Fibroblast of mammary gland (primary cell): Measurements from ENCODE around the gene RNU7-1.

Experiments used
- DNase-seq: peaks from one replicate; pipeline ENCODE4 v3.0.0-alpha.2; 2010; ENCODE audit warnings: low read depth
- H3K4me3 ChIP-seq: 2 replicates; pipeline ENCODE4 v1.5.1; 2011; ENCODE audit warnings: low read depth, mild to moderate bottlenecking, low read length, moderate library complexity; ENCODE audit not compliant: control insufficient read depth
- TF ChIP-seq, protein P1 (sequence below): conservative IDR thresholded peaks from 2 replicates; pipeline ENCODE4 v1.5.1; 2011; ENCODE audit warnings: low read depth, low read length, inconsistent platforms; ENCODE audit not compliant: control insufficient read depth, insufficient read depth

The RNU7-1 gene

DNA sequence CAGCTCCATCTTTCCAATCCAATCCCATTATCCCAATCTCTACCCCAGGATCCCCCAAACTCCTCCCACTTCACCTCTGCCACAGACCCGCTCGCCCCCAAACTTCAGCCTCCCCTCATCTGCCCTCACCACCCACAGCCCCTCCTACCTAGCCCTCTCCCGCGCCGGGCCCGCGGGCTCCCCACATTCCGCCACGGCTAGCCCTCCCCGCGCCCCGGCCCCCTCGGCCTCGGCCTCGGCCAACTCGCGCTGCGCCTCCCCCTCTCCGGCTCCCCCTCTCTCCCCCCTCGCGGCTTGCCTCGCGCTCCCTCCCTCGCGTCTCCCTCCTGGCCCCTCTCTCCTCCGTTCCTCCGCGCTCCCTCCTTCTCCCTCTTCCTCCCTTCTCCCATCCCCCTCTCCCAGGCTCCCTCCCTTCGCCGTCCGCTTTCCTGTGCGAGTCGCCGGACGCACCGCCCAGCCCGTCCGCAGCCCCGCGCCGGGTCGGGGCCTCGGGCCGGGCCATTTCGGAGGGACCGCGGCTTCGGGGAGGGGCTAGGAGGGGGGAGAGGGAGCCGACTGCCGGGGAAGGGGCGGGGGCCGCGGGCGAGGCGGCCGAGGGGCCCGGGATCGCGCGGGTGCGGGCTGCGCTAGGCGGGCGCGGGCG, 16.1 kb upstream of the RNU7-1 start, which contains the start of gene ATN1:
TSS of gene ATN1 (plus strand) at position 581 of the 643 bp plus-strand sequence. CDS start 6,043 bp downstream, outside the sequence.
- H3K4me3 ChIP-seq, result peak within 1 kb of the TSS; percentile 88
- DNase-seq, result peak; percentile 67
- TF ChIP-seq, protein P1, sequence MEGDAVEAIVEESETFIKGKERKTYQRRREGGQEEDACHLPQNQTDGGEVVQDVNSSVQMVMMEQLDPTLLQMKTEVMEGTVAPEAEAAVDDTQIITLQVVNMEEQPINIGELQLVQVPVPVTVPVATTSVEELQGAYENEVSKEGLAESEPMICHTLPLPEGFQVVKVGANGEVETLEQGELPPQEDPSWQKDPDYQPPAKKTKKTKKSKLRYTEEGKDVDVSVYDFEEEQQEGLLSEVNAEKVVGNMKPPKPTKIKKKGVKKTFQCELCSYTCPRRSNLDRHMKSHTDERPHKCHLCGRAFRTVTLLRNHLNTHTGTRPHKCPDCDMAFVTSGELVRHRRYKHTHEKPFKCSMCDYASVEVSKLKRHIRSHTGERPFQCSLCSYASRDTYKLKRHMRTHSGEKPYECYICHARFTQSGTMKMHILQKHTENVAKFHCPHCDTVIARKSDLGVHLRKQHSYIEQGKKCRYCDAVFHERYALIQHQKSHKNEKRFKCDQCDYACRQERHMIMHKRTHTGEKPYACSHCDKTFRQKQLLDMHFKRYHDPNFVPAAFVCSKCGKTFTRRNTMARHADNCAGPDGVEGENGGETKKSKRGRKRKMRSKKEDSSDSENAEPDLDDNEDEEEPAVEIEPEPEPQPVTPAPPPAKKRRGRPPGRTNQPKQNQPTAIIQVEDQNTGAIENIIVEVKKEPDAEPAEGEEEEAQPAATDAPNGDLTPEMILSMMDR, result no peak

DNA sequence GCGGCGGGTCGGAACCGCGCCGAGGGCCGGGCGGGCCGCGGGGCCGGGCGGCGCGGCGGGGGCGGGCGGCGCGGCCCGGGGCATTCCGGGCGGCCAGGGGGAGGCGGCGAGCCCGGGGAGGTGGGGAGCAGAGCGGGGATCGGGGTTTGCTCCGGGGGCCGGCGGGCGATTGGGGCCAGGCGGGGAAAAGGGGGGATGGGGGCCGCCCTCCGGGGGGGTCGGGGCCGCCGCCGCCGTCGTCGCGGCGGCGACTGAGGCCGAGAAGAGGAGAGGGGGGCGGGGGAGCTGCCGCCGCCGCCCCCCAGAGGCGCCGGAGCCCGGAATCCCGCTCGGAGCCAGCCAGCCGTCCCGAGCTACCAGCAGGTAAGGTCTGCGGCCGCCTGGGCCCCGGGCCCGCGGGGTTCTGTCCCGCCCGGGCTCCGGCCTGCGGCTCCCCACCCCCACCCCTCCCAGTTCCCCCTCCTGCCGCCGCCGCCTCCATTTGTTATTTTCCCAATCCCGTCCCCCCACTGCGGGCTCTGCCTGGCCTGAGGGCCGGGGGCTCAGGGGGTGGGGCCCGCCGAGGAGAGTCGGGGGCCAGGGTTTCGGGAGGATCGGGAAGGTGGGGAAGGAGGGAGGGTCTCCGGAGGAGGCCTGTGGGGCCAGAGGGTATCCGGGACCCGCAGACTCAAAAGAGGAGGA, 15.5 kb upstream of the RNU7-1 start:
- TF ChIP-seq, protein P1, result no peak
- H3K4me3 ChIP-seq, result peak overlapping the region; percentile 88
- DNase-seq, result no peak

DNA sequence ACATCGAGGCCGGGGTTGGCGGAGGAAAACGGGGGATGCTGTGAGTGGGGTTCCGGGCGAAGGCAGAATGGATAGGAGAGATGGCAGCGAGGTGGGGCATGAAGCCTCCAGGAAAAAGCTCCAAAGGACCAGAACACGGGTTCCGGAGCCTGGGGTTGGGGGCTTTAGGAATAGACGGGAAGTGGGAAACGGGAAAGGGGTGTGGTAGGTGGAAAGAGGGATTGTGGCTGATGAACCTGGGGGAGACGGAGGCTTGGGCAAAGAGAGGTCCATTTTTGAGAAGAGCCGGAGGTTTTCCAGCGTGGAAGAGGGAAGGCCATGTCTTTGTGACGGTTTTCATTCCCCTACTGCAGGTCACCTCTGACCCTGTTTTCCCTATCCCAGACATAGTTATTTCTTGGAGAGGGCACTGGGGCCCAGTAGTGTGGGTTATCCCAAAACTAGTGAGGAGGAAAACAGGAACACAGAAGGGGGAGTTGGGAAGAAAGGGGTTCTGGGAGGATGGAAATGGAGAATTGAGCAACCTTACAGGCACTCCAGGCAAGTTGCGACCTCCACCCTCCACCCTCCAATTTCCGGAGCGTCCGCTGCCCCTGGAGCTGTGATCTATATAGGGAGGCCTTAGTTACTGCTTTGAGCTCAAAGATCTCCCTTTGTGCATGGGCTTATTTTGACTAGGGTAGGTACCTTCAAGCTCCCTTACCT, 14.8 kb upstream of the RNU7-1 start:
- peak overlapping the region; percentile 88 for H3K4me3 ChIP-seq
- TF ChIP-seq, protein P1, result no peak
- DNase-seq, result no peak

DNA sequence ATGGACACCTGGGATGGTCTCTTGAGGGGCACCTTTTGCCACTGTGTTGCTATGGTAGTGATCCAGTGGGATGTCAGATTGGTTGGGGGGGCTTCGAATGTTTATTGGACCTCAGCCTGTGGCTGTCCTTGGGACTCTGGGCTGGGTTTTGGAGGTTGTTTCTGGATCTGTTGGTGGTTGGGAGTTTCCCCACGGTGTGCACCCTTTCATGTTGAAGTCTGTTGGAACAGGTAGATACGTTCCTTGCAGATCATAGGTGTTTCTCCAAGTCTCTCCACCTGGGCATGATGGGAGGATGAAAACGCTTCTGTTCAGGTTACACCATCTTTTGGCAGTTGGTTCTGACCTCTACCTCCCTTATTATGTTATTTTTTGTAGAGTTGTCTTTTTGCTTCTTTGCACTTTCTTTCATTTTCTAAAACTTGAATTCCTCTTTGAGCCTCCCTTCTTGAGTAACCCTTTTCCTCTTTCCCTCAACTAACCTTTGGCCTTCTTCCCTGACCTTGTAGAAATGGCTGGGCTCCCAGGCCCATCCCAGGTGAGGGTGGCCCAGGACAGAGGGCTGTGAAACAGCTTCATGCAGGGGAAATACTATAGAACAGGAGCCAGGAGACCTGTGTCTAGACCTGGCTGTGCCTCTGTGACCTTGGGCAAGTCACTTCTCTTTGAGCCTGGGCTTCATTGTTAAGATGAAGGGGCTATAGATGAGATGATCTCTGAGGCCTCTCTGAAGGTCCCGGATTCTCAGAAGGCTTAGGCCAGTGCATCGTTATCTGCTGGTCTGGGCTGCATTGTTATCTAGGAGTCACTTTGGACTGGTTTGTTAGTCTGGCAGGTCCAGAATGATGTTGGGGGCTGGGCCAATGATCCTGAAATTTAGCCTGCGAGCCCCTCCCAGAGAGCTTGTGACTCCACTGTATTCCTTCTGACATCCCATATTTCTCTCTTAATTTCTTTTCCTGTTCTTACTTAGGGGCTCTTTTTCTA, 13.9 kb upstream of the RNU7-1 start:
- TF ChIP-seq, protein P1, result no peak
- DNase-seq, result no peak
- peak overlapping the region; percentile 88 for H3K4me3 ChIP-seq

DNA sequence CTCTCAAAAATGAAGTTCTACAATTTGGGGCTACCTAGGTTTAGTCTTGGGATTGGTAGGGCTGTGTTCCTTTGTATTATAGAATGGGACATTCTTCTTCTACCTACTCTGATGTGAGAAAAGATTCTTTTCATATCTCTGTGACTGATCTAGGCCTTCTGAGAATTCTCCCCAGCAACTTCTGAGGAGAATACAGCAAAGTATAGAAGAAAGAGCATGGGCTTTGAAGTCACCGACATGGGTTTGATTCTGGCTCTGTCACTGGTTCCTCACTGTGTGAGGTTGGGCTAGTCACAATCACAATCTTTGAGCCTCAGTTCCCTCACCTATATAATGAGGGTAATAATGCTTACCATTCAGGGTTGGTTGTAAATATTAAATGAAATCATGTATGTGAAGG, 10.8 kb upstream of the RNU7-1 start:
- DNase-seq, result no peak
- TF ChIP-seq, protein P1, result no peak
- H3K4me3 ChIP-seq, result no peak overlapping the region

DNA sequence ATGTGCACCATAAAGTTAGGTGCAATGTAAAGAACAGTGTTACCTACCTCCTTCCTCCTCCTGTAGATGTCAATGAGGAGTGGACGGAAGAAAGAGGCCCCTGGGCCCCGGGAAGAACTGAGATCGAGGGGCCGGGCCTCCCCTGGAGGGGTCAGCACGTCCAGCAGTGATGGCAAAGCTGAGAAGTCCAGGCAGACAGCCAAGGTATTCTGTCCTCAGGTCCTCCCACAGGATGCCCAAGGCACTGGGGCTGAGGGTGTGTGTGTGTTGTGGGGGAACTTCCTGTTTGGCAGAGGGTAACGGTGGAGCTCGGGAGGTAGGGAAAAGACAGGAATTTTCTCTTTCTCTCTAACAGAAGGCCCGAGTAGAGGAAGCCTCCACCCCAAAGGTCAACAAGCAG, 9.5 kb upstream of the RNU7-1 start:
- TF ChIP-seq, protein P1, result no peak
- no peak overlapping the region for H3K4me3 ChIP-seq
- peak; percentile 58 for DNase-seq
